Urinary bladder (tissue), 4 donors: ENCODE data around the gene NCR1. TPM values are rescaled to one million over a fixed set of nuclear protein-coding genes. Genes with fewer than 3 reads are reported as not detected.
"Not testable (repeated sequence)": the region's sequence is repeated elsewhere in the genome, so short reads cannot be mapped to it uniquely, and the experiment has no call there.

Experiments
- DNase-seq: peaks from one replicate; pipeline ENCODE4 v3.0.0-alpha.2; 2015; ENCODE audit errors: extremely low spot score
- H3K27ac ChIP-seq: one replicate; pipeline ENCODE4 v1.5.1; 2013; ENCODE audit warnings: low read depth, mild to moderate bottlenecking, moderate library complexity
- H3K36me3 ChIP-seq: one replicate; pipeline ENCODE4 v1.6.1; 2013; ENCODE audit warnings: mild to moderate bottlenecking, moderate library complexity; ENCODE audit not compliant: insufficient read depth
- H3K4me1 ChIP-seq: one replicate; pipeline ENCODE4 v1.6.1; 2013; ENCODE audit warnings: mild to moderate bottlenecking, moderate library complexity; ENCODE audit not compliant: insufficient read depth
- H3K4me3 ChIP-seq: one replicate; pipeline ENCODE4 v1.5.1; 2013; ENCODE audit warnings: low read depth, low read length
- WGBS: extraction: QIAGEN DNeasy Blood & Tissue Kit; methylation state at CpG from one replicate; pipeline ENCODE4 v1.1.7; 2013; 5-methylcytosine and 5-hydroxymethylcytosine counted together
- polyA plus RNA-seq: library from polyadenylated mRNA; stranded (reverse); fragments of 200-250 nt; gene quantifications from one replicate; pipeline ENCODE4 v1.2.3, GENCODE V29; 2013
- total RNA-seq: library from RNA; depleted of rRNA; stranded (reverse); fragments of >200 nt; gene quantifications from one replicate; pipeline ENCODE4 v1.2.3, GENCODE V29; 2014
- donor health status: healthy with polysubstance abuse.
- donor health status: healthy.

Gene NCR1
- total and polyA plus RNA-seq, 2 donors = 0.13 to 0.32 TPM

DNA sequence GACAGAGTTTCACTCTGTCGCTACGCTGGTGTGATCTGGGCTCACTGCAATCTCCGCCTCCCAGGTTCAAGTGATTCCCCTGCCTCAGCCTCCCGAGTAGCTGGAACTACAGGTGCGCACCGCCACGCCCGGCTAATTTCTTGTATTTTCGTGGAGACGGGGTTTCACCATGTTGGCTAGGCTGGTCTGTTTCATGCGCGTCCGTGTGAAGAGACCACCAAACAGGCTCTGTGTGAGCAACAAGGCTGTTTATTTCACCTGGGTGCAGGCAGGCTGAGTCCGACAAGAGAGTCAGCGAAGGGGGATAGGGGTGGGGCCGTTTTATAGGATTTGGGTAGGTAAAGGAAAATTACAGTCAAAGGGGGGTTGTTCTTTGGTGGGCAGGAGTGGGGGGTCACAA lies 11.8 kb upstream of the NCR1 start:
- not testable (repeated sequence) for H3K4me3 ChIP-seq, DNase-seq, H3K27ac ChIP-seq, H3K4me1 ChIP-seq, H3K36me3 ChIP-seq
- WGBS = 86% methylated on average over 16 of the region's 16 CpGs

DNA sequence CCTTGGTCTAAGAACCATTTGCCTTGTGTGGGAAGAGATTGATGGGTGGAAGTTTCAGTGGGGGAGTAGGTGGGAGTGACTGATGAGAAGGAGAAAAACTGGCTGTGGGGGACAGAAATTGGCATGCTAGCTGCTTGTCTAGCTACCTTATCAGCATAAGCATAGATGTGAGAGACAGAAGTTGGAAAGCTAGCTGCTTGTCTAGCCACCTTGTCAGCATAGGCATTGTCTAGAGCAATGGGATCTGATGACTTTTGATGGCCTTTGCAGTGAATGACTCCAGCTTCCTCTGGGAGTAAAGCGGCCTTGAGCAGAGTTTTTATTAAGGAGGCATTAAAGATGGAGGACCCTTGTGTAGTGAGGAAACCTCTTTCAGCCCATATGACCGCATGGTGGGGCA lies 9.9 kb upstream of the NCR1 start:
- DNase-seq = no peak
- no peaks in the 10 kb centered on the region for H3K4me1 ChIP-seq
- WGBS = 86% methylated on average over 2 of the region's 2 CpGs
- H3K27ac ChIP-seq = no peak overlapping the region
- no peak overlapping the region for H3K4me3 ChIP-seq
- no peaks in the 10 kb centered on the region for H3K36me3 ChIP-seq

DNA sequence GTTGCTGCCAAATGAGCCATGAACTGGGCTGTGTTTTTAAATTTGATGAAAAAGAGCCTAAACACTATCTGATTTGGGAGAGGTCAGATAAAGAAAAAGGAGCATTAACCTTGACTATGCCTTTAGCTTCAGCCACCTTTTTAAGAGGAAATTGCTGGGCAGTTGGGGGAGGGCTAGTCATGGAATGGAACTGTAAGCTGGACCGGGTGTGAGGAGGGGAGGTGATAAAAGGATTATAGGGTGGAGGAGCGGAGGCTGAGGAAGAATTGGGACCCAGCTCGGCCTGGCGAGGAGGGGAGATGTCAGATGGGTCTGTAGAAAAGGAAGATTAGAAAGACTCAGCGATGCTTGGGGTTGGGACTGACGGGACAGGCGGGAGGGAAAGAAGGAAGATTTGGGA lies 7.3 kb upstream of the NCR1 start:
- 52% methylated on average over 7 of the region's 7 CpGs for WGBS
- H3K4me1 ChIP-seq, H3K4me3 ChIP-seq, H3K27ac ChIP-seq, DNase-seq, H3K36me3 ChIP-seq: not testable (repeated sequence)

GRCh38 chr19:54899646-54900045 lies 6.3 kb upstream of the NCR1 start:
- not testable (repeated sequence) for H3K4me3 ChIP-seq, H3K27ac ChIP-seq, H3K4me1 ChIP-seq, H3K36me3 ChIP-seq, DNase-seq
- WGBS = 90% methylated on average over 9 of the region's 9 CpGs

DNA sequence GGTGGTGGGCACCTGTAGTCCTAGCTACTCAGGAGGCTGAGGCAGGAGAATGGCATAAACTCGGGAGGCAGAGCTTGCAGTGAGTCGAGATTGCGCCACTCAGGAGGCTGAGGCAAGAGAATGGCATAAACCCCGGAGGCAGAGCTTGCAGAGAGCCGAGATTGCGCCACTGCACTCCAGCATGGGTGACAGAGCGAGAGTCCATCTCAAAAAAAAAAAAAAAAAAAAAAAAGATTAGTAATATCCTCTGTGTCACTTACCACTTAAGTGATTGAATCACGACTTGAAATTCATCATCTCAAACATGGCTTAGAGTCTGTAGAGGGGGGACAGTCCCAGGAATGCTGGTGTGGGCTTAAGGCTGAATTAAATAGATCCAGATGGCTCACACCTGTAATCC lies 4.8 kb upstream of the NCR1 start:
- DNase-seq = not testable (repeated sequence)

DNA sequence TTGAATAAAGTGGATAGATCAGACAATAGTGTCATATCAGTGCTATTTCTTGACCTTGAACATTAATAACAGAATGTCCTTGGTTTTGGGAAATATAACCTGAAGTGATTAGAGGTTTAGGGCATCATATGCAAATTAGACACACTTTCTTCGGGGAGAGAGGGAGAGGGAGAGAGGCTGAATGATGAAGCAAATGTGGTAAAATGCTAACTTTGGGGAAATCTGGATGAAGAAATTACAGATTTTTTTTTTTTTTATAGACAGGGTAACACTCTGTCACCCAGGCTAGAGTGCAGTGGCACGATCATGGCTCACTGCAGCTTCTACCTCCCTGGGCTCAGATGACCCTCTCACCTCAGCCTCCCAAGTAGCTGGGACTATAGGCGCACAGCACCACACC lies 3.9 kb upstream of the NCR1 start:
- no peak overlapping the region for H3K27ac ChIP-seq
- DNase-seq = no peak
- WGBS = 84% methylated on average over 3 of the region's 3 CpGs
- no peak overlapping the region for H3K4me3 ChIP-seq
- no peaks in the 10 kb centered on the region for H3K4me1 ChIP-seq
- no peaks in the 10 kb centered on the region for H3K36me3 ChIP-seq

More for the DNA sequence above, 4.8 kb upstream of the NCR1 start:
- not testable (repeated sequence) for H3K4me1 ChIP-seq, H3K4me3 ChIP-seq, H3K27ac ChIP-seq, H3K36me3 ChIP-seq
- 85% methylated on average over 8 of the region's 8 CpGs for WGBS

GRCh38 chr19:54903303-54903702 lies 2.6 kb upstream of the NCR1 start:
- Histone ChIP-seq H3K36me3 (no peaks in the 10 kb centered on the region), H3K4me3 (no peak overlapping the region), H3K4me1 (no peaks in the 10 kb centered on the region), H3K27ac (no peak overlapping the region)
- DNase-seq = no peak
- 90% methylated on average over 6 of the region's 6 CpGs for whole genome bisulfite sequencing

DNA sequence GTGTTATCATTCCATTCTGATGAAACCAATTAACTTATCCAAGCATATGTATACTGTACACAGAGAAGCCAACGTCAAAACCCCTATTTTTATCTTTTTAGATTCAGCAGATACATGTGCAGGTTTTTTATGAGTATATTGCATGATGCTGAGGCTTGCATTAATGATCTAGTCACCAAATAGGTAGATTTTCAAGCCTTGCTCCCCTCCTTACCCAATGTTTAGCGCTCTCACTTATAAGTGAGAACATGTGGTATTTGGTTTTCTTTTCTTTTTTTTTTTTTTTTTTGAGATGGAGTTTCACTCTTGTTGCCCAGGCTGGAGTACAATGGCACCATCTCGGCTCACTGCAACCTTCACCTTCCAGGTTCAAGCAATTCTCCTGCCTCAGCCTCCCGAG lies 1.7 kb upstream of the NCR1 start:
- 75% methylated on average over 4 of the region's 4 CpGs for WGBS

DNA sequence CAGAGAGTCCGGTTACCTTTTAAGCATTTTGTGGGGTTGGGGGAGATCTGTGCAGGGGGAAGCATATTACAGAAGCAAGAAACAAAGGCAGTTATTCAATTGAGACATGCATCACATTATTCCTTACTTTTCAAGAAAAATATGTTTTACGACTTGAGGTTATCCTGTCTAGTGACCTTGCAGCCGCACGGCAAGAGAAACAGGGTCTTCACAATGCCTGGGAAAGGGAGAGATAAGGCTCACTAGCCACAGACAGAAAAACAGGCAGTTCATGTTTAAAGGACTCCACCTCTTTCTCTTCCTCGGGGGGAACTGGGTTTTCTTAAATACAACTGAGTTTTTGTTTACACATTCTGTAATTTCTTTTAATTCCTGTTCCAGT lies 536 bp upstream of the NCR1 start:
- no peak overlapping the region for H3K4me3 ChIP-seq
- WGBS = 22% methylated on average over 5 of the region's 5 CpGs
- no peak overlapping the region for H3K27ac ChIP-seq
- H3K4me1 ChIP-seq = no peaks in the 10 kb centered on the region
- DNase-seq = no peak
- H3K36me3 ChIP-seq = no peaks in the 10 kb centered on the region

More for the DNA sequence above, 1.7 kb upstream of the NCR1 start:
- H3K27ac ChIP-seq, DNase-seq, H3K4me3 ChIP-seq, H3K4me1 ChIP-seq, H3K36me3 ChIP-seq: not testable (repeated sequence)

- WGBS = 82% methylated on average over 7 of the region's 7 CpGs
- Histone ChIP-seq H3K27ac (no peak overlapping the region), H3K4me3 (no peak overlapping the region), H3K36me3 (no peaks in the 10 kb centered on the region), H3K4me1 (no peaks in the 10 kb centered on the region)
- DNase-seq = no peak
Observed at GRCh38 chr19:54906819-54907218, 871 bp downstream of the NCR1 start.

GRCh38 chr19:54907899-54908298 lies 2.0 kb downstream of the NCR1 start:
- DNase-seq, H3K36me3 ChIP-seq, H3K27ac ChIP-seq, H3K4me3 ChIP-seq, H3K4me1 ChIP-seq: not testable (repeated sequence)
- 73% methylated on average over 4 of the region's 5 CpGs for WGBS

DNA sequence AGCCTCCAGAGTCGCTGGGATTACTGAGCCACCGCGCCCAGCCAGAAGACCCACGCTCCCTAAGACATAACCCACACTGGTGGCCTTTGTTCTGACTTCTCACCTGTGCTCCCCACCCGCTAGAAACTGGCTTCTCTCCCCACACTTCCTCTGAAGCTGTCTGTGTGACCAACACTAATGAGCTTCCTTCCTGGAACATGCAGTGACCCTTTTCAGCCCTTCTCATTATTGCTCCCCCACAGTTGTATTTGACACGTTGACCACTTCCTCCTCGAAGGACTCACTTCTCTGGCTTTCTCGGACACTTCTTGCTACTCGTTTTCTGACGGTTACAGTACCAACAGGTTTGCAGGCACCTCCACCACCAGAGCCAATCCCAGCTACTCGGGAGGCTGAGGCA lies 10.9 kb downstream of the NCR1 start:
- no peak for DNase-seq
- no peaks in the 10 kb centered on the region for H3K36me3 ChIP-seq
- 72% methylated on average over 11 of the region's 11 CpGs for WGBS
- H3K27ac ChIP-seq = no peak overlapping the region
- H3K4me3 ChIP-seq = no peak overlapping the region
- no peaks in the 10 kb centered on the region for H3K4me1 ChIP-seq

GRCh38 chr19:54918499-54918898 lies 12.6 kb downstream of the NCR1 start:
- DNase-seq = no peak

DNA sequence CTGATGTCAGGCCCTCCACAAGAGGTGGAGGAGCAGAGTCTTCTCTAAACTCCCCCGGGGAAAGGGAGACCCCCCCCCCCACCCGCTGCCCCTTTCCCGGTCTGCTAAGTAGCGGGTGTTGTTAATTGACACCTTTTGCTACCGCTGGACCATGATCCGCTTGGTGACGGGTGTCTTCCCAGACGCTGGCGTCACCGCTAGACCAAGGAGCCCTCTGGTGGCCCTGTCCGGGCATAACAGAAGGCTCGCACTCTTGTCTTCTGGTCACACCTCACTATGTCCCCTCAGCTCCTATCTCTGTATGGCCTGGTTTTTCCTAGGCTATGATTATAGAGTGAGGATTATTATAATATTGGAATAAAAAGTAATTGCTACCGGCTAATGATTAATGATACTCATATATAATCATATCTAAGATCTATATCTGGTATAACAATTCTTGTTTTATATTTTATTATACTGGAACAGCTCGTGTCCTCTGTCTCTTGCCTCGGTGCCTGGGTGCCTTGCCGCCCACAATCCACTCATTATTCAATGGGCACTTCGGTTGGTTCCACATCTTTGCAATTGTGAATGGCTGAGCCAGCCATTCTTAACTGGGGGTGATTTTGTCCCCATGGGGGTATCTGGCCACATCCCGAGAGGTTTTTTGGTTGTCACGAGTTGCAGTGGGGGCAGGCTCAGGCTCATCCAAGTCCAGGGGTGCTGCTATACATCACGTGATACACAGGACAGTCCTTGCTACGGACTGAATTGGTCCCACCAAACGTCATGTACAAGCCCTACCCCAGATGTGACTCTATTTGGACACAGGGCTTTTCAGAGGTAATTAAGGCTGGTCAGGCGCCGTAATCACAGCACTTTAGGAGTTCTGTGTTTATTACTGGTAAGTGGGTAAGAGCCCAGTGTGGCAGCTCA lies 14.0 kb downstream of the NCR1 start:
- H3K4me1 ChIP-seq, H3K27ac ChIP-seq, DNase-seq, H3K4me3 ChIP-seq, H3K36me3 ChIP-seq: not testable (repeated sequence)
- WGBS = 31% methylated on average over 22 of the region's 24 CpGs

More at GRCh38 chr19:54918499-54918898, 12.6 kb downstream of the NCR1 start:
- Histone ChIP-seq H3K4me1 (no peaks in the 10 kb centered on the region), H3K36me3 (no peaks in the 10 kb centered on the region), H3K27ac (no peak overlapping the region), H3K4me3 (no peak overlapping the region)
- WGBS = 84% methylated on average over 9 of the region's 9 CpGs
